HL-60 (cell line): ENCODE measurements around the gene RAE1.

ENCODE experiments used
- CTCF ChIP-seq: IDR thresholded peaks from one replicate; pipeline ENCODE4 v1.5.1; 2011; ENCODE audit warnings: low read length, control low read depth, inconsistent platforms; ENCODE audit not compliant: insufficient read depth
- GABPA ChIP-seq: IDR thresholded peaks from 2 replicates; pipeline ENCODE4 v1.6.1; 2012; ENCODE audit warnings: low read depth
- POLR2AphosphoS5 ChIP-seq: IDR thresholded peaks from 2 replicates; pipeline ENCODE4 v1.6.1; 2012; ENCODE audit warnings: low read depth
- SPI1 ChIP-seq: IDR thresholded peaks from 2 replicates; pipeline ENCODE4 v1.6.1; 2012; ENCODE audit warnings: low read depth, mild to moderate bottlenecking, borderline replicate concordance

DNA sequence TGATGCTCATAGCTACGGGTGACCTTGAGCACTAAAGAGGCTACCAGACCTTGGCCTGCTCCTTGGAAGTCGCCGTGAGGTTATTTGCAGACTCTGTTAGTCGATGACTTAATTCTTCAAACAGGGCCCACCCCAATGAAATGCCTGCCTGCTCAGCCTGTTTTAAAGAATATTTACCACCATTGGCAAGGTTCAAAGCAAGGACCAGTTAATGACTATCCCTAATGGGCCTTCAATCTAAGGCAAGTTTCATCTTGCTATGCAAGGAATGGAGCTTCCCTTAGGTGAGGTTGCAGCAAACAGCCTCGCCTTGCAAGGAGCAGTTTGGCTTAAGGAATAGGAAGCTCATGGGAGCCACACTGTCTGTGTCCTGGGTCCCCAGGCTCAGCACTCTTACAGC lies 44.3 kb upstream of the RAE1 start:
- TF ChIP-seq GABPA (no peak), CTCF (no peak), POLR2AphosphoS5 (no peak), SPI1 (no peak)
